Right lobe of liver (tissue), 4 donors: ENCODE data around the gene SCTR.

ENCODE experiments used
- CTCF ChIP-seq, 4 donors: fragments of 200-600 bp in 3 of 4; fragments of 450-650 bp in 1 of 4; IDR thresholded peaks; one replicate each; pipeline versions ENCODE4 v1.5.1 to v1.8.0; 2016 to 2022; ENCODE audit warnings: antibody characterized with exemption in 4 of 4, mild to moderate bottlenecking in 2 of 4
- POLR2A ChIP-seq: fragments of 450-650 bp; IDR thresholded peaks from one replicate; pipeline ENCODE4 v1.6.1; 2017; ENCODE audit warnings: antibody characterized with exemption, mild to moderate bottlenecking
- donor health status: DM: no; HTN: no; CAD: no.
- donor health status: DM: no; HTN: no; CAD: no.
- donor health status: DM: no; HTN: yes; CAD: no.

- TF ChIP-seq CTCF (IDR thresholded peaks at IDR 0.05) (no peak), POLR2A (no peak)
Measured at GRCh38 chr2:119527999-119528398, 3.7 kb upstream of the SCTR start.
